H9 (cell line): ENCODE measurements around the gene SAFB. TPM values are rescaled to one million over a fixed set of nuclear protein-coding genes. Genes with fewer than 3 reads are reported as not detected.
A peak's percentile ranks its signal among the peaks of the same experiment; 100 is the strongest.

Experiments
- DNase-seq: peaks from one replicate; pipeline ENCODE4 v3.0.0-alpha.2; 2017
- H2AFZ ChIP-seq: one replicate; pipeline ENCODE4 v1.6.1; 2013; ENCODE audit warnings: mild to moderate bottlenecking, low read length, control low read depth, moderate library complexity
- H2AK5ac ChIP-seq: 2 replicates; pipeline ENCODE4 v1.6.1; 2013; ENCODE audit warnings: low read length, control low read depth, mixed read lengths; ENCODE audit not compliant: insufficient read length
- H2BK120ac ChIP-seq: one replicate; pipeline ENCODE4 v1.6.1; 2013; ENCODE audit warnings: low read depth, mild to moderate bottlenecking, low read length, control low read depth, inconsistent platforms; ENCODE audit not compliant: poor library complexity, severe bottlenecking
- H2BK12ac ChIP-seq: 2 replicates; pipeline ENCODE4 v1.6.1; 2013; ENCODE audit warnings: low read length, control low read depth, mixed read lengths, low read depth; ENCODE audit not compliant: insufficient read length
- H2BK15ac ChIP-seq: 2 replicates; pipeline ENCODE4 v1.6.1; 2013; ENCODE audit warnings: low read depth, low read length, control low read depth
- H2BK20ac ChIP-seq: one replicate; pipeline ENCODE4 v1.6.1; 2013; ENCODE audit warnings: low read depth, mild to moderate bottlenecking, low read length, control low read depth, inconsistent platforms; ENCODE audit not compliant: poor library complexity, severe bottlenecking
- H2BK5ac ChIP-seq: 2 replicates; pipeline ENCODE4 v1.6.1; 2013; ENCODE audit warnings: low read length, control low read depth, mixed read lengths; ENCODE audit not compliant: insufficient read length
- H3K14ac ChIP-seq: 2 replicates; pipeline ENCODE4 v1.6.1; 2013; ENCODE audit warnings: low read length, control low read depth; ENCODE audit not compliant: insufficient read depth
- H3K18ac ChIP-seq: 2 replicates; pipeline ENCODE4 v1.6.1; 2013; ENCODE audit warnings: low read depth, mild to moderate bottlenecking, mixed read lengths, low read length, control low read depth; ENCODE audit not compliant: insufficient read length
- H3K23ac ChIP-seq: 2 replicates; pipeline ENCODE4 v1.6.1; 2013; ENCODE audit warnings: low read length, control low read depth, mixed read lengths, low read depth; ENCODE audit not compliant: insufficient read length
- H3K23me2 ChIP-seq: 2 replicates; pipeline ENCODE4 v1.6.1; 2013; ENCODE audit warnings: low read depth, mild to moderate bottlenecking, mixed read lengths, low read length, control low read depth; ENCODE audit not compliant: insufficient read length, poor library complexity, severe bottlenecking
- H3K27ac ChIP-seq: 2 replicates; pipeline ENCODE4 v1.5.1; 2013; ENCODE audit warnings: low read length, control low read depth, mixed read lengths, low read depth; ENCODE audit not compliant: insufficient read length
- H3K27me3 ChIP-seq: 2 replicates; pipeline ENCODE4 v1.6.1; 2013; ENCODE audit warnings: low read length, control low read depth, inconsistent platforms; ENCODE audit not compliant: insufficient read depth
- H3K4ac ChIP-seq: 2 replicates; pipeline ENCODE4 v1.6.1; 2013; ENCODE audit warnings: low read depth, mild to moderate bottlenecking, control low read depth, inconsistent platforms, low read length, moderate library complexity
- H3K4me1 ChIP-seq: 2 replicates; pipeline ENCODE4 v1.6.1; 2013; ENCODE audit warnings: low read length, control low read depth, inconsistent platforms; ENCODE audit not compliant: insufficient read depth
- H3K4me2 ChIP-seq: 2 replicates; pipeline ENCODE4 v1.6.1; 2013; ENCODE audit warnings: low read length, control low read depth, mixed read lengths; ENCODE audit not compliant: insufficient read length, insufficient read depth
- H3K56ac ChIP-seq: 2 replicates; pipeline ENCODE4 v1.6.1; 2013; ENCODE audit warnings: low read depth, mild to moderate bottlenecking, mixed read lengths, low read length, control low read depth; ENCODE audit not compliant: insufficient read length
- H3K79me1 ChIP-seq: 2 replicates; pipeline ENCODE4 v1.6.1; 2013; ENCODE audit warnings: low read depth, mild to moderate bottlenecking, moderate library complexity, low read length, control low read depth, inconsistent platforms; ENCODE audit not compliant: insufficient read depth, poor library complexity, severe bottlenecking
- H3K79me2 ChIP-seq: 2 replicates; pipeline ENCODE4 v1.6.1; 2013; ENCODE audit warnings: low read length, control low read depth, inconsistent platforms; ENCODE audit not compliant: insufficient read depth
- H3K9ac ChIP-seq: 2 replicates; pipeline ENCODE4 v1.6.1; 2013; ENCODE audit warnings: low read length, control low read depth, mixed read lengths; ENCODE audit not compliant: insufficient read length; ENCODE audit errors: extremely low read depth
- H3K9me3 ChIP-seq: one replicate; pipeline ENCODE4 v1.6.1; 2013; ENCODE audit warnings: low read depth, low read length, inconsistent platforms; ENCODE audit not compliant: control insufficient read depth
- H3T11ph ChIP-seq: one replicate; pipeline ENCODE4 v1.6.1; 2013; ENCODE audit warnings: mild to moderate bottlenecking, low read length, control low read depth, inconsistent platforms
- H4K20me1 ChIP-seq: one replicate; pipeline ENCODE4 v1.6.1; 2013; ENCODE audit not compliant: control insufficient read depth, insufficient read length, insufficient read depth
- H4K5ac ChIP-seq: 2 replicates; pipeline ENCODE4 v1.6.1; 2013; ENCODE audit warnings: low read depth, mild to moderate bottlenecking, mixed read lengths, low read length, control low read depth; ENCODE audit not compliant: insufficient read length
- H4K8ac ChIP-seq: replicated peaks from 2 replicates; pipeline ENCODE4 v1.6.1; 2013; ENCODE audit warnings: low read length, control low read depth, mixed read lengths, low read depth; ENCODE audit not compliant: insufficient read length
- H4K91ac ChIP-seq: 2 replicates; pipeline ENCODE4 v1.6.1; 2013; ENCODE audit warnings: low read depth, mild to moderate bottlenecking, moderate library complexity, mixed read lengths, low read length, control low read depth; ENCODE audit not compliant: insufficient read length
- H3K27ac Mint-ChIP-seq, 3 experiments: 2 replicates in 2 of 3; 3 replicates in 1 of 3; pipeline ENCODE4 v1.8.0; 2020 to 2021; ENCODE audit warnings: mixed read lengths in 3 of 3, mild to moderate bottlenecking in 1 of 3, moderate library complexity in 1 of 3
- H3K27me3 Mint-ChIP-seq: 2 replicates; pipeline ENCODE4 v1.8.0; 2021; ENCODE audit warnings: low read depth, mild to moderate bottlenecking, moderate library complexity, mixed read lengths
- H3K36me3 Mint-ChIP-seq, 3 experiments: 2 replicates in 2 of 3; 3 replicates in 1 of 3; pipeline ENCODE4 v1.8.0; 2020 to 2021; ENCODE audit warnings: low read depth in 3 of 3, mixed read lengths in 3 of 3; ENCODE audit not compliant: insufficient read depth in 1 of 3
- H3K4me1 Mint-ChIP-seq, 2 experiments: 2 replicates each; pipeline ENCODE4 v1.8.0; 2020; ENCODE audit warnings: mixed read lengths in 2 of 2
- H3K4me3 Mint-ChIP-seq, 2 experiments: 2 replicates in 1 of 2; 3 replicates in 1 of 2; pipeline ENCODE4 v1.8.0; 2020 to 2021; ENCODE audit warnings: mild to moderate bottlenecking in 2 of 2, mixed read lengths in 2 of 2, moderate library complexity in 1 of 2
- H3K9me3 Mint-ChIP-seq, 2 experiments: 2 replicates in 1 of 2; 3 replicates in 1 of 2; pipeline ENCODE4 v1.8.0; 2020; ENCODE audit warnings: mild to moderate bottlenecking in 2 of 2, mixed read lengths in 2 of 2, moderate library complexity in 1 of 2
- CTCF ChIP-seq: fragments of 200-600 bp; sonication (generic); conservative IDR thresholded peaks from 3 replicates; pipeline ENCODE4 v1.8.0; 2021; ENCODE audit warnings: antibody characterized with exemption, mild to moderate bottlenecking
- WGBS: extraction: QIAGEN DNeasy Blood & Tissue Kit; methylation state at CpG from one replicate; pipeline ENCODE4 v1.1.7; 2013; ENCODE audit warnings: missing lambda C conversion rate, low lambda C conversion rate, mixed read lengths; ENCODE audit not compliant: insufficient read length; ENCODE audit errors: extremely low coverage; 5-methylcytosine and 5-hydroxymethylcytosine counted together
- total RNA-seq: library from RNA; stranded (reverse); gene quantifications from 2 replicates; pipeline ENCODE4 v1.2.1, GENCODE V29; 2021

The SAFB gene
- total RNA-seq, 1 experiment from 2014 or later, result 110 TPM

GRCh38 chr19:5624018-5624663 lies 1.3 kb downstream of the SAFB start:
- peak overlapping the region; percentile 100 for H3K4me3 Mint-ChIP-seq
- H3K9me3 Mint-ChIP-seq, result peaks cover 0 to 3% of the 10 kb centered on the region in 2 experiments; a peak in 3 of 5 replicates
- H3K27me3 ChIP-seq, result no peaks in the 10 kb centered on the region
- H3K27ac ChIP-seq, result no peak overlapping the region
- H4K5ac ChIP-seq, result no peak overlapping the region
- peaks cover 35 to 40% of the 10 kb centered on the region in 2 experiments for H3K4me1 Mint-ChIP-seq
- H3K79me2 ChIP-seq, result peaks cover 63% of the 10 kb centered on the region
- peak overlapping the region; percentile 92; the same call in 1 of the 2 replicates for H3K14ac ChIP-seq
- H3K56ac ChIP-seq, result no peak overlapping the region
- H3K4ac ChIP-seq, result no peak overlapping the region
- no peak overlapping the region for H3K23ac ChIP-seq
- no peak overlapping the region for H3K18ac ChIP-seq
- no peak overlapping the region for H2AFZ ChIP-seq
- no peaks in the 10 kb centered on the region; the same call in 1 of the 2 replicates for H3K4me1 ChIP-seq
- WGBS, result no CpG with 5 or more reads among the region's 20 CpGs
- peak overlapping the region; percentile 89 to 95 (median 93) for H3K27ac Mint-ChIP-seq
- H2AK5ac ChIP-seq, result no peak overlapping the region
- H4K20me1 ChIP-seq, result no peaks in the 10 kb centered on the region
- H3K36me3 Mint-ChIP-seq, result peaks cover 45 to 78% (median 65%) of the 10 kb centered on the region in 3 experiments
- TF ChIP-seq CTCF, result no peak
- peak overlapping the region; percentile 76 for H3K4me2 ChIP-seq
- no peak overlapping the region for H2BK12ac ChIP-seq
- H4K91ac ChIP-seq, result no peak overlapping the region
- H3K27me3 Mint-ChIP-seq, result peaks cover 4% of the 10 kb centered on the region; the same call in 1 of the 2 replicates
- peaks cover 14% of the 10 kb centered on the region for H3K23me2 ChIP-seq
- no peak overlapping the region for H3T11ph ChIP-seq
- no peak overlapping the region for H4K8ac ChIP-seq
- DNase-seq, result no peak
- H2BK15ac ChIP-seq, result no peak overlapping the region
- no peak overlapping the region for H2BK5ac ChIP-seq
- H3K79me1 ChIP-seq, result peaks cover 14% of the 10 kb centered on the region
- no peaks in the 10 kb centered on the region for H3K9me3 ChIP-seq
- H3K9ac ChIP-seq, result peak overlapping the region; percentile 92
- H2BK20ac ChIP-seq, result no peak overlapping the region
- no peak overlapping the region for H2BK120ac ChIP-seq
